GM10847 (cell line): Measurements from ENCODE around the gene HOXC10.

Experiments used
- POLR2A ChIP-seq: IDR thresholded peaks from 2 replicates; pipeline ENCODE4 v1.6.1; 2011; ENCODE audit not compliant: insufficient read length; ENCODE audit errors: extremely low read depth

Gene HOXC10

DNA sequence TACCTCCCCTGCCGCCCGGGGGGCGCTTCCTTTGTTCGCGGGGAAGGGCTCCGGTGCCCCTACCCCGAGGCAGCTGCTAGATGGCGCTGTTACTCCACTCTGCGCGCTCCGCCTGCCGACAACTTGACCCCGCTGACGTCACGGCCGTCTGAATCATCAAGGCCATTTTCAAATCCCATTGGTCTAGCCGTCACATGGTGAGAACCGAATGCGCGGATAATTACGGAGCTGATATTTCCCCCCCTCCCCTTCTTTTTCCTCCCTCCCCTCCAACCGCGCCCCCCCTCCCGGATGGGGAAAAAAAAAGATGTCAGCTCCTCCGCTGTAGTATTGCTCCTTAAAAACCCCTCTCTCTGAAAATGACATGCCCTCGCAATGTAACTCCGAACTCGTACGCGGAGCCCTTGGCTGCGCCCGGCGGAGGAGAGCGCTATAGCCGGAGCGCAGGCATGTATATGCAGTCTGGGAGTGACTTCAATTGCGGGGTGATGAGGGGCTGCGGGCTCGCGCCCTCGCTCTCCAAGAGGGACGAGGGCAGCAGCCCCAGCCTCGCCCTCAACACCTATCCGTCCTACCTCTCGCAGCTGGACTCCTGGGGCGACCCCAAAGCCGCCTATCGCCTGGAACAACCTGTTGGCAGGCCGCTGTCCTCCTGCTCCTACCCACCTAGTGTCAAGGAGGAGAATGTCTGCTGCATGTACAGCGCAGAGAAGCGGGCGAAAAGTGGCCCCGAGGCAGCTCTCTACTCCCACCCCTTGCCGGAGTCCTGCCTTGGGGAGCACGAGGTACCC lies at the start of gene HOXC10:
Gene HOXC10 (plus strand): TSS at position 246 of the 791 bp plus-strand sequence. CDS start 114 bp downstream, at position 360.
- TF ChIP-seq POLR2A, result no peak

DNA sequence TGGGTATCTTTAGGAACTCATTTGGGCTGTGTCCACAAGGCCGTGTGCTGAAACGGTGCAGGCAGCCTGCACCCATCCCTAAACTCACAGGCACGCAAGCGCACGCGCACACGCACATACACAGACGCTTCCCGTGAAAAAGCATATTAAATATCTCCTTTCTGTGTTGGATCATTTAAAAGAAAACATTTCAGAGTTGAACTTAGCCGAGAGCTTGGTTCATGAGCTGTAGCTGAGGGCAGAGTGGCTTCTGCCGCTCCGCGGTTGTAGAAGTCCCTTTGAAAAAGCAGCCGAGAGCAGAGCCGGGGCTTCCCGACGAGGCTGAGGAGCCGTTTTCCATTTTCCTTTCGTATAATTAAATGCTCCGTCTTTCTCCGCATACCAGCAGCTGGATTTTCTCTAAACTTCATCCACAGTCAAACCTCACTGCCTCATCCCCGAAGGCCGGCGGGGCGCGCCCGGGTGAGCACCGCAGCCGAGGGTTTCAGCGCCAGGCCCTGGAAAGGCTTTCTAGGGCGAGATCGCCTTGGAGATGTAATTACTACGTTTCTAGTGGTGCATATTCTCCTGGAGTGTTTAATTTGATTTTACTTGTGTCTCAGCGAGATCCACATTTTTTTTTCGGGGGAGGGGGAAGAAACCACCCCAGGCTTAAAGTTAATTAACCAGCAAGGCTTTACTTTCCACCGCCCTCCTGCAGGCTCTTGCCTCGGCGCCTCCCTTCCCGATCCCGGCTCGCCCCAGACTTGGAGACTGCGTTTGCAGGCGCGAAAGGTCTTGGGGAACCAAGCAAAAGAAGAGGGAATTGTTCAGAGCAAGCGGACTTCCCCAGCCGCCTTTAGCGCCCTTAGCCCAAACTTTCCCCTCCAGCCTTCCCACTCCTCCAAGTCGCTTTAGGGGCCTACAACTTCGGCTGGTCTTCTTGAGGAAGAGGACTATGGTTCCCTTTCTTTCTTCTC lies 49.3 kb upstream of the HOXC10 start:
- no peak for TF ChIP-seq POLR2A

DNA sequence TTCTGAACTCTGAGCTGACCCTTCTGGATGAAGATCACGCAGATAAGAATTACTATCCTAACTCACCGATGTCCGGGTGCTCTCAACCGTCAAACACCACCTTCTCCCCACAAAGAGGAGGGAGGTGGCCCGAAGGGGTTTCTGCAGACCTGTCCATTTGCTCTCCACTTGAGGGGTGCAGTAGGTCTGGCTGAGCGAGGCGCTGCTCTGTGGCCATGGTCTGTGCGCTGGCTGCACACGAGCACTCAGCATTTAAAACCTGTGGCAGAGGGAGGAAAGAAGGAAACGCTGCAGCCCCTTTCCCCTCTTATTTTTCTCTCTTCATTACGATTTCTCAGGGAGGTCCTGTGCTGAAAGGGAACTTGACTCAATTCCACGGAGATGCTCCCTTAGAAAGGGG lies 47.8 kb upstream of the HOXC10 start:
- TF ChIP-seq POLR2A, result no peak

DNA sequence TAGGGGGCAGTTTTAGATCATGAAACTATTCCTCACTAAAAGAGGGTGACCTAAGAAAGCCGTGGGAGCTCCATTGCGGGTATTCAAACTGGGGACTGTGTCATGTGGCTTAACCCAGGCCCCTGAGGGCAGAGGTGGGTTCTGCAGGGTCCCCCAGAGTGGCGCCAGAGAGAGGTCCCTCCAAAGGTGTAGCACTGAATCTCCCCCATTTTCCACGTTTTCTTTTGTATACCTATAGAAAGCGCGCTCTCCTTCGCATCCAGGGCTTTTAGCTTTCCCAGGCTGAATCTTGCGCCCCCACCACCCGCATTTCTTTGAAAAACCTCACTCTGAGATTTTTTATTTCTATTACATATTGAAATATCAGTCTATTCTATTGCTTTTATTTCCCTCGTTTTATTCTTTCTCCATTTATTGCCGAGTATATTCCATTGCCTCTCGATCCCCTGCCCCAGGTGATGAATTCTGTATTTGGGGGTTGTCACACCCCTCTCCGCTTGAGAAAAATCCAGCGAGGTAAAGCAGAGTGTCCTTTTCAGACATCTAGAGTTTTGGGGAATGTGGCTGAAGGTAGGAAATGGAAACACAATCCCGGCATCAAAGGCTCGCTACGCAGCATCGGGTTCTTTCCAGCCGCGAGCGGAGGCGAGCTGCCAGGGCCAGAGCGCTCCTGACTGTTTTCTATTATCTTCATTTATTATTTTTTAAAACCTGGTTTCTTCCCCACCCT lies 47.2 kb upstream of the HOXC10 start:
- no peak for TF ChIP-seq POLR2A

DNA sequence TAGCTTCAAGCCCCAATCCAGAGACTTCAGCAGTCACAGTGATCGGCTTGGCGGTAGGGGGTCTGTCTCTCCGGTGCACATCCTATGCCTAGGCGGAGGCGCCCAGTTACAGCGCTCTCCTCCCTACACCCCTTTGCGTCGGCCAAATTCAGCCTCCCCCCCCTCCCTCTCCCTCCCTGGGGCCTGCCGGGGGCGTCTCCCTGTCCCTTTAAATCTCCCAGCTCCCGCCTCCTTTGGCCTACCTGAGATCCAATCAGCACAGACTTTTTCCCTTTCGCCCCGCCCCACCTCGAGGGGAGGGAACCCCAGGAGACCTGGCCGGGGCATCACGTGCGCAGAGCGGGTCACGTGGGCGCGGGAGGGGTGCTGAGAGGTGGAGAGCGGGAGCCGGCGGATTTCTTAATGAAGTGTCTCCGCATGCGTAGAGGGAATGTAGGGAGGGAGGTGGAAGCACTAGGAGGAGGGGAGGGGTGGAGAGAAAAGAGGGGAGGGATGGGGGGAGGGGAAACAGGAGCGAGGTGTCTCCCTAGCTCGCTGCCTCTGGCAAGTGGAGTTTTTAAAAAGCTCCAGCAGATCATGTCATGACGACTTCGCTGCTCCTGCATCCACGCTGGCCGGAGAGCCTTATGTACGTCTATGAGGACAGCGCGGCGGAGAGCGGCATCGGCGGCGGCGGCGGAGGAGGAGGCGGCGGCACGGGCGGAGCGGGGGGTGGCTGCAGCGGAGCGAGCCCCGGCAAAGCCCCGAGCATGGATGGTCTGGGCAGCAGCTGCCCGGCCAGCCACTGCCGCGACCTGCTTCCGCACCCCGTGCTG lies 46.4 kb upstream of the HOXC10 start, which contains the start of gene HOXC13:
Gene HOXC13 (plus strand): TSS at position 506 of the 815 bp plus-strand sequence. CDS start 76 bp downstream, at position 582.
- no peak for TF ChIP-seq POLR2A

DNA sequence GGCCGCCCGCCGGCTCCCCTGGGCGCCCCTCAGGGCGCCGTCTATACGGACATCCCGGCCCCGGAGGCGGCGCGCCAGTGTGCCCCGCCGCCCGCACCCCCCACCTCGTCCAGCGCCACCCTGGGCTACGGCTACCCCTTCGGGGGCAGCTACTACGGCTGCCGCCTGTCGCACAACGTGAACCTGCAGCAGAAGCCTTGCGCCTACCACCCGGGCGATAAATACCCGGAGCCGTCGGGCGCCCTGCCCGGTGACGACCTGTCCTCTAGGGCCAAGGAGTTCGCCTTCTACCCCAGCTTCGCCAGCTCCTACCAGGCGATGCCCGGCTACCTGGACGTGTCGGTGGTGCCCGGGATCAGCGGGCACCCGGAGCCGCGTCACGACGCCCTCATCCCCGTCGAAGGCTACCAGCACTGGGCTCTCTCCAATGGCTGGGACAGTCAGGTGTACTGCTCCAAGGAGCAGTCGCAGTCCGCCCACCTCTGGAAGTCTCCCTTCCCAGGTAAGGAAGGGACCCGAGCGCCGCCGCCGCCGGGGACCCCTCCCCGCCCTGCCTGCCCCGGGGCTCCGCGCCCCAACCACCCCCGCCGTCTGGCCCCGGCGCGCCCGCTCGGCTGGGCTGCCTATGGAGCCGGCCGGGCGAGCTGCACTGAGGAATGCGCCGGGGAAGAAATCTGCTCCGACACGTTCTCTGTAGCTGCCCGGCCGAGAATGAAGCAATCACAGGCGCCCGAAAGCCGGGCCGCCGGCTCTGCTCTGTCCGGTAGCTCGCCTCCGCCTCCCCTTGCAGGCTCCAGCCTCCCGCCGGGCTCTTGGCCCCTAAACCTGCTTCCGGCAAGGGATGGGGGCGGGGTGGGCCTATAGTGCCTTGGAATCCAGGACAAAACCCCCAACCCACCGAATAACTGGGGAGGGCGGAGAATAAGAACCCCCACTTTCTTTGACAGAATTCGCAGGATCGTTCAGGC lies 45.5 kb upstream of the HOXC10 start:
- TF ChIP-seq POLR2A, result no peak

DNA sequence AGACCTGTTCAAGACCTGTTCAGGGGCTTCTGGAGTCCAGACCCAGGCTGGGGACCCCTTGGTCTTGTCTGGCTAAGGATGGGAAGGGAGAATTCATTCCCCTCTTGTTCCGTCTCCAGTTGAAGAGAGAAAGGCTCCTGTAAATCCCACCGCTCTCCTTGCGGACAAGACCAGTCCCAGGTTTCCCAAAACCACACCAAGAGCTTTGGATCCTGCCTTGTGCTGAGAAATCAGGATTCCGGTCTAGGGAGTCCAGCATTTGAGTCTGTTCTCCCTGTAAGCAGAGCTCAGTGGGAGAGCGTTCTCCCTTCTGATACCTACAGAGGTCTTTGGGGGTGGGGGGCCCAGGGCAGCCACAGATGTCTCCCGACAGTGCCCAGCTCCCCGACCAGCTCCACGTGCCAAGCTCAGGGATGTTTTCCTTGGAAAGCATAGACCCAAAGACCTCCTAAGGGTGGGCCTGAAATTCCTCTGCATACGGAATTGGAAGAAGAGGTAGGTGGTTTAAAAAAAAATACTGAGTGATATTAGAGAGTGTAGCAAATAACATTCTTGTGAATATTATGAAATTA lies 44.4 kb upstream of the HOXC10 start:
- TF ChIP-seq POLR2A, result no peak

DNA sequence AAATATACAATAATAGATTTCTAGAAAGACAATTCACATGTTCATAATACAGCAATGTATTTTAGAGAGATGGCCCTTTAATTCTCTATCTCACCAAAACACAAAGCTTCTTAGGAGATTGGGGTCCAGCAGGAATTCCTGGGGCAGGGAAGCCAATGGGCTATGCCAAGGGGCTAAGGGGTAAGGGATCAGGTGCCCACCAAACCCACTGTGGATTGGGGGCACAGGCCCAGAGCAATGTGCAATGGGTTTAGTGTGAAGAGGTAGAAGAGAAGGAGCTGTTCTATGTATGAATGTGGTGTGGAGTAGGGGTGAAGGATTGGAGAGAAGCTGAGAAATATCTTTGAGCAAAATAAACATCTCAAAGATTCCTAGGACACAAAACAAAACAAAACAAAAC lies 43.8 kb upstream of the HOXC10 start:
- TF ChIP-seq POLR2A, result no peak

DNA sequence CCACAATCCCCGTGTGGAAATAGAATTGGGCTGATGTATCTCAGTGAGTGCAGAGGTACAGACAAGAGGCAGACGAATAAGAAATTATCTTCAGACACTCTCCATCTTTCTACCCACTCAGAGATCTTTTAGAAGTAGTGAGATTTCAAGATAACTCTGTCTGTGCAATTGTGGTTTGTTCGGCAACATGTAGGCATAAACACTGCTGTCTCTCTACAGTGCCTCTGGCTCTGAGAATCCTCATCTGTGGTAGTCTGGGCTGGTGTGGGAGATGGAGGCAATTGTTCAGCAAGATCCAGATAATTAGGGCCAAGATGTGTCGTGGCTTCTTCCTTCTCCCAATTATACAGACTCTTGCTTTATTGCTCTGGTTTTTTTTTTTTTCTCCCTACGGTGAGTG lies 43.2 kb upstream of the HOXC10 start:
- no peak for TF ChIP-seq POLR2A

DNA sequence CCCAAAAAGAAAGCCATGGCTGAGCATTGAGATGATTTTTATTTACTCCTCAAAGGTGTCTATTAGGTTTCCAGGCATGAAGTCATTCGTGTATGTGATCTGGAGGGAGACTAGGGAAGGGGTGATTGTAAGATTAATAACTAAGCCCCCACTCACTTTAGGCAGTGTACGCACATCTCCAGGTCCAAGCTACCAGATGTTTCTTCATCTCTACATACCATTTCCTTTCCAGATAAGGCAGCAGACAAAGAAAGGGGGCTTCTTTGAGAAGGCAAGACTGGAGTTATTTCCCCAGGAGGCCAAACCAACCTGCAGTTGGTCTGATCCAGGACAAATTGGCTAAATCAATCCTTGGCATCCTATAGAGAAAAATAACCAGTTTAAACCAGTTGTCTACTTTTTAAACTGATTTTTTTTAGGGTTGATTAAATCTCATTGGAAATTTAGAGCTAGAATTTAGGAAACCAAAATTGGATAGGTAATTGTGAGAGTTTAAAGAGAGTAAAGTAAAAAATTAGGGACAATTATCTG lies 42.4 kb upstream of the HOXC10 start:
- no peak for TF ChIP-seq POLR2A

DNA sequence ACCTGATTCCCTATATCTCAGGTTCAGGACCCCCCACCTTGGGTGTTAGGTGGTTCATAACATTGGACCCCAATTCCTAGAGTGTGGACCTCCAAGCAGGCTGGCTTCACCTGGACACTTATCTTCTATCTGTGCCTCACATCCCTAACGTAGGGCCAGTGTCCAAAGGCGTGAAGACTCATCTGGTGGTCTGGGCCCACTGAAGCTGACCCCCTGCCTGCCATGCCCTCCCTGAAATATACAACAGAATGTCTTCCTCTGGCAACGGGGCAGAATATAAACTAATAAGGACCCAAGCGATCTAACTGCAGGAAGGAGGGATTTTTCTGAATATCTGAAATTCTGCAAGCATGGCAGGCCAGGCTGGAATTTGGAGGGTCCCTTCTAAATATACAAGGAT lies 40.7 kb upstream of the HOXC10 start:
- no peak for TF ChIP-seq POLR2A

DNA sequence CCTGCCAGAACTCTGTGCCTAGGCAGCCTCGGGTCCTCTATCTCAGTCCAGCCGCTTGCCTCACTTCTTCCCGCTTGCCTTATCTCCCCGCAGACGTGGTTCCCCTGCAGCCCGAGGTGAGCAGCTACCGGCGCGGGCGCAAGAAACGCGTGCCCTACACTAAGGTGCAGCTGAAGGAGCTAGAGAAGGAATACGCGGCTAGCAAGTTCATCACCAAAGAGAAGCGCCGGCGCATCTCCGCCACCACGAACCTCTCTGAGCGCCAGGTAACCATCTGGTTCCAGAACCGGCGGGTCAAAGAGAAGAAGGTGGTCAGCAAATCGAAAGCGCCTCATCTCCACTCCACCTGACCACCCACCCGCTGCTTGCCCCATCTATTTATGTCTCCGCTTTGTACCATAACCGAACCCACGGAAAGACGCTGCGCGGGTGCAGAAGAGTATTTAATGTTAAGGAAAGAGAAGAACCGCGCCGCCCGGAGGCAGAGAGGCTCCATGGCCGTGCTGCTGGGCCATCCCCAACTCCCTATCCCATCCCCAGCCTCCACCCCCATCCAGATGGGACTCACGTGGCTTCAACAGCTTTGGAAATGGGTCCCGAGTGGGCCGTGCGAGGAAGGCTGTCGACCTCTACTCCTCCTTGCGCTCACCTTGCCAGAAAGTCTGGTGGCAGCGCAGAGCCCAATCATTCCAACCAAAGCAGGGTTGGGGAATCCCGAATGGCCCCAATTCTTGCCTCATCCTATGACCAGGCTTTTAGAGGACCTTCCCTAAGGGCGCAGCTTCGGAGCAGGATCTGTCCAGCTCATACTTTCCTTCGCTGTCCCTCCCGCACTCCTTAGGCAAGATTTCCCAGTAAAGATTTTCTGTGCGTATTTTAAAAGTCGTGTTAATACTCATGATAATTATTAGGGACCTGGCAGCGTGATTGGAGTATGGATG lies 39.8 kb upstream of the HOXC10 start:
- TF ChIP-seq POLR2A, result no peak
